Transverse colon (tissue), 4 donors: Measurements from ENCODE around the gene CGRRF1. TPM values are rescaled to one million over a fixed set of nuclear protein-coding genes. Genes with fewer than 3 reads are reported as not detected.

Source experiments
- DNase-seq: peaks from one replicate; pipeline ENCODE4 v3.0.0-alpha.2; 2019
- H3K27ac ChIP-seq, 4 donors: fragments of 200-600 bp; sonication (generic); 2 replicates each; pipeline ENCODE4 v1.5.1; 2016 to 2018; ENCODE audit warnings: inconsistent platforms in 4 of 4
- H3K27me3 ChIP-seq: fragments of 200-600 bp; sonication (generic); 2 replicates; pipeline ENCODE4 v1.5.1; 2017; ENCODE audit warnings: inconsistent platforms
- H3K36me3 ChIP-seq, 4 donors: fragments of 200-600 bp; sonication (generic); 2 replicates each; pipeline ENCODE4 v1.5.1; 2017 to 2019; ENCODE audit warnings: inconsistent platforms in 4 of 4
- H3K4me1 ChIP-seq, 4 donors: fragments of 200-600 bp; sonication (generic); 2 replicates each; pipeline ENCODE4 v1.5.1; 2017 to 2020; ENCODE audit warnings: inconsistent platforms in 4 of 4
- H3K4me3 ChIP-seq, 4 donors: fragments of 200-600 bp; sonication (generic); 1 replicate in 1 of 4; 2 replicates in 3 of 4; pipeline versions ENCODE4 v1.5.1 to v1.6.1; 2017 to 2019; ENCODE audit warnings: inconsistent platforms in 4 of 4
- H3K9me3 ChIP-seq, 2 donors: fragments of 200-600 bp; sonication (generic); 2 replicates each; pipeline ENCODE4 v1.5.1; 2017 to 2019; ENCODE audit warnings: inconsistent platforms in 2 of 2
- CTCF ChIP-seq, 5 experiments: fragments of 200-600 bp in 3 of 5; fragments of 450-650 bp in 2 of 5; sonication (generic) in 3 of 5; IDR thresholded peaks; 1 replicate in 2 of 5; 2 replicates in 3 of 5; pipeline ENCODE4 v1.5.1; 2016 to 2017; ENCODE audit warnings: antibody characterized with exemption in 5 of 5, inconsistent platforms in 3 of 5, mild to moderate bottlenecking in 2 of 5, moderate library complexity in 1 of 5
- EP300 ChIP-seq: sonication (generic); formaldehyde crosslinking; IDR thresholded peaks from one replicate; pipeline ENCODE4 v1.6.1; 2017; ENCODE audit warnings: antibody characterized with exemption, low read depth
- POLR2A ChIP-seq: fragments of 450-650 bp; IDR thresholded peaks from one replicate; pipeline ENCODE4 v1.6.1; 2016; ENCODE audit warnings: antibody characterized with exemption, mild to moderate bottlenecking, moderate library complexity
- POLR2AphosphoS5 ChIP-seq, 3 donors: sonication (generic); formaldehyde crosslinking; IDR thresholded peaks; one replicate each; pipeline ENCODE4 v1.6.1; 2016; ENCODE audit warnings: antibody characterized with exemption in 3 of 3
- WGBS, 2 donors: methylation state at CpG; one replicate each; pipeline ENCODE4 v1.1.5; 2018; ENCODE audit warnings: low coverage in 1 of 2; 5-methylcytosine and 5-hydroxymethylcytosine counted together
- in situ Hi-C, 4 donors: fragments of 200-750 bp; cut with MboI; loops; one replicate each; pipeline versions ENCODE4 v1.15.0 to v1.15.1; 2017; ENCODE audit warnings: low sequenced_read_pairs in 3 of 4, low pct_ligation_motif_present in 1 of 4, low pct_unique_long_range_greater_than_20kb in 1 of 4
- intact Hi-C: fragments of 100-400 bp; cut with DNase I; formaldehyde crosslinking; loops from one replicate; pipeline ENCODE4 v1.15.1; 2023; ENCODE audit warnings: low total_unique reads
- total RNA-seq, 4 donors: library from RNA; depleted of rRNA; stranded (reverse); fragments of >200 nt; gene quantifications; one replicate each; pipeline ENCODE4 v1.1.0, GENCODE V29; 2016

Gene CGRRF1
- total RNA-seq, 4 donors from 2014 or later: 2.6 to 46.8 (median 18.0) TPM

DNA sequence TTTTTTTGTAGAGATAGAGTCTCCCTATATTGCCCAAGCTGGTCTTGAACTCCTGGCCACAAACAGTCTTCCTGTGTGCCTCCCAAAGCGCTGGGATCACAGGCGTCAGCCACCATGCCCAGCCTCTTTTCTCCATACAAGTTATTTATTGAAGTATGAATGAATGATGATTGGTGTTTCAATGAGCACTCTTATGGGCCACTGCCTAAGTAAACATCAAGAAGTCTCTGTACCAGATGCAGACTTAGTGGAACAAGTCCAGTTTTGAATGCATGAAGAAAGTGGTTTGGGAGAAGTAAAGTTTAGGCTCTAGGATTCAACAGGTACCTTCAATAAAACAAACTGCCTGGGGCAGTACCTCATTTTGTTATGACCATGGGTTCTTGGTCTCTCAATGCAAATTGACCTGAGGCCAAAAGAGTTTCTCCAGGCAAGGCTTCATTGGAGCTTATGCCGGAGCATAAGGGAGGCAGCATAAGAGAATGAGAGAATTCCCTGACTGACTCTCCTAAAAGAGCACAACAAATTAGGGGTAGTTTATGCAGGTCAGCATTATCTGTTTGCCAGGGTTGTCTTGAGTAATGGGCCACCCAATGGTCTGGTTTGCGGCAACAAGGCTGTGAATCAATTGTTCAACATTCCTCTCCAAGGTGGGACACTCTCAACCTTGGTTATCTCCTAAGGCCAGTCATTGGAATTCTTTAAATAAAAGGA lies 19.8 kb upstream of the CGRRF1 start:
- intact Hi-C loops (no loop called here), in situ Hi-C loops (no loop called here)
- H3K27me3 ChIP-seq: no peaks in the 10 kb centered on the region
- WGBS, 2 donors: 88 to 100% methylated on average over 2 to 4 of the region's 4 CpGs
- TF ChIP-seq EP300 (no peak), CTCF (IDR thresholded peaks at IDR 0.05) (no peak), POLR2A (no peak), POLR2AphosphoS5 (IDR thresholded peaks at IDR 0.05) (no peak)
- peak overlapping the region; percentile 97 to 99 (median 98) for H3K27ac ChIP-seq
- no peaks in the 10 kb centered on the region for H3K36me3 ChIP-seq
- peak overlapping the region in 3 of 4 donors; percentile 95 to 100 (median 96) for H3K4me3 ChIP-seq
- no peaks in the 10 kb centered on the region for H3K9me3 ChIP-seq
- DNase-seq: no peak
- peaks cover 0 to 55% (median 34%) of the 10 kb centered on the region in 4 donors for H3K4me1 ChIP-seq

DNA sequence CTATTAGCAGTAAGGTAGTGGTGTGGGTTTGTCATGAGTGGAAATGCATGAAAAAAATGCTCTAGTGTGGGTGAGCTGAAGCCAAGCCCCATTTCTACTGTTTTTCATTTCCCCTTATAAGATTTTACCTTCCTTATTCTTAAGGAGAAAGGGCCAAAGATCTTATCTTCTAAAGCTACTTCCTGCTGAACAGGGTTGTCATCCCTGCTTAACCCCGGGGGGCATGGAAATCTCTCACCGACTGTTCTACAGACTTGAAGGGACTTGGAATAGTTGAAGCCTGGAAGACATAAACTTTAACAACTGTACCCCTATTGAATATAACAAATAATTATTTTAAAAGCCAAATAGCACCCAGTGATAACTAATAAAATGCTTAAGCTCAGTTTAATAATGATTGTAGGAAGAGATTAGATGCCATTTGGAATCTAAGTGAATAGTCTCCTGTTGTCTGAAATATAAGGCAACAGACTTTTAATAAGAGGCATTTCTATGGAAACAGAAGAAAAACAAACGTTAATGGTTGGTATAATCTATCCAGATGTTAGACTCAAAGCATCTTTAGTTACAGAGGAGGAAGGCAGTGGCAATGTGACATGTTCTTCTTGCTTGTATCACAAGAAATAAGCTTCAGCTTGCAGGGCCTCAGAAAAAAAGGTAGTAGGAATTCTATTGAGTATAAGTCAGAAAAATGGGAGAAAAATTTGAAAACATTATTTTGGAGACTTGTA lies 19.1 kb upstream of the CGRRF1 start:
- H3K4me1 ChIP-seq: peaks cover 0 to 48% (median 31%) of the 10 kb centered on the region in 4 donors
- no peaks in the 10 kb centered on the region for H3K9me3 ChIP-seq
- WGBS, 2 donors: 42 to 53% methylated on average over 3 of the region's 3 CpGs
- H3K27me3 ChIP-seq: no peaks in the 10 kb centered on the region
- H3K4me3 ChIP-seq: no peak overlapping the region
- in situ Hi-C loops: no loop called here
- intact Hi-C loops: no loop called here
- no peak for DNase-seq
- H3K36me3 ChIP-seq: no peaks in the 10 kb centered on the region
- H3K27ac ChIP-seq: no peak overlapping the region
- no peak for TF ChIP-seq POLR2AphosphoS5 (IDR thresholded peaks at IDR 0.05)
- no peak for TF ChIP-seq EP300
- no peak for TF ChIP-seq POLR2A
- TF ChIP-seq CTCF (IDR thresholded peaks at IDR 0.05): no peak

GRCh38 chr14:54493293-54493692 lies 16.4 kb upstream of the CGRRF1 start:
- Histone ChIP-seq H3K36me3 (no peaks in the 10 kb centered on the region), H3K9me3 (no peaks in the 10 kb centered on the region), H3K4me3 (peak overlapping the region in 1 of 4 donors; percentile 17), H3K27me3 (no peaks in the 10 kb centered on the region), H3K4me1 (peaks cover 0 to 33% (median 13%) of the 10 kb centered on the region in 4 donors), H3K27ac (peak overlapping the region in 1 of 4 donors; percentile 3)
- WGBS, 2 donors: 45 to 47% methylated on average over 3 to 13 of the region's 13 CpGs
- DNase-seq: peak; percentile 22
- intact Hi-C loops: no loop called here
- TF ChIP-seq POLR2AphosphoS5 (IDR thresholded peaks at IDR 0.05) (no peak), CTCF (IDR thresholded peaks at IDR 0.05) (no peak), EP300 (no peak), POLR2A (no peak)
- in situ Hi-C loops: no loop called here

DNA sequence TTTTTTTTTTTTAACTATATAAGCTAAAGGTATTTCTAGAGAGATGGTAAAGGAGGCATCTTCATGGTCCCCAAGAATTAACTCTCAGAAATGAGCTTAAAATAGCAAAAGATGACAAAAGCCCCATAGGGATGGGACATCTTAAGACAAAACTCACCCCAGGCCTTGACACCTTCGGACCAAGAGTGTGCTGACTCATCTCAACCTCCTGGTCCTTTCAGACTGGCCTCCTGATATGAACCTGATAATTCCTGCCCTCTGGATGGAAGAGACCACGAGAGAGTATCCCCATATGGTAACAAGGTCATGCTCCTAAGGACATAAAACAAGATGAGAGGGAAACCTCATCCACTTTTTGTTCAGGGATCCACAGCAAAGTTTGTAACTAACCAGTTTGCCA lies 12.5 kb upstream of the CGRRF1 start:
- 55 to 82% methylated on average over 1 to 2 of the region's 2 CpGs for WGBS, 2 donors
- Histone ChIP-seq H3K27me3 (no peaks in the 10 kb centered on the region), H3K9me3 (no peaks in the 10 kb centered on the region), H3K27ac (peak overlapping the region in 2 of 4 donors; percentile 9 to 23), H3K4me3 (no peak overlapping the region), H3K4me1 (peaks cover 0 to 19% (median 7%) of the 10 kb centered on the region in 4 donors), H3K36me3 (no peaks in the 10 kb centered on the region)
- DNase-seq: no peak
- in situ Hi-C loops: no loop called here
- intact Hi-C loops: no loop called here
- TF ChIP-seq POLR2AphosphoS5 (IDR thresholded peaks at IDR 0.05): no peak
- no peak for TF ChIP-seq CTCF (IDR thresholded peaks at IDR 0.05)
- no peak for TF ChIP-seq EP300
- TF ChIP-seq POLR2A: no peak
